HL-60/S4 treated with retinoic acid at 250 ng/mL for 4 days and 3 days (cell line): Measurements from ENCODE around the gene JRKL.
"Not testable (repeated sequence)": the region's sequence is repeated elsewhere in the genome, so short reads cannot be mapped to it uniquely, and the experiment has no call there.

Source experiments
- in situ Hi-C: fragments of 300-500 bp; cut with MboI; formaldehyde crosslinking; loops from 2 replicates; pipeline ENCODE4 v1.7.0; 2022; ENCODE audit warnings: low sequenced_read_pairs

JRKL gene

GRCh38 chr11:96393753-96394348 is 4.0 kb downstream of the JRKL start:
- in situ Hi-C loops, result loop anchor here (25.0 kb wide), 1 partner anchor 557 kb away; no protein-coding TSS in a partner anchor

GRCh38 chr11:96394773-96395172 is 5.0 kb downstream of the JRKL start:
- in situ Hi-C loops, result loop anchor here (25.0 kb wide), 1 partner anchor 557 kb away; no protein-coding TSS in a partner anchor

- in situ Hi-C loops, result loop anchor here (25.0 kb wide), 1 partner anchor 559 kb away; no protein-coding TSS in a partner anchor
Measured at GRCh38 chr11:96396637-96397036, 6.8 kb downstream of the JRKL start.

GRCh38 chr11:96397863-96398262 is 8.1 kb downstream of the JRKL start:
- in situ Hi-C loops, result loop anchor here (25.0 kb wide), 1 partner anchor 561 kb away; no protein-coding TSS in a partner anchor

- in situ Hi-C loops, result no loop called here
Measured at GRCh38 chr11:96400697-96401096, 10.9 kb downstream of the JRKL start.

DNA sequence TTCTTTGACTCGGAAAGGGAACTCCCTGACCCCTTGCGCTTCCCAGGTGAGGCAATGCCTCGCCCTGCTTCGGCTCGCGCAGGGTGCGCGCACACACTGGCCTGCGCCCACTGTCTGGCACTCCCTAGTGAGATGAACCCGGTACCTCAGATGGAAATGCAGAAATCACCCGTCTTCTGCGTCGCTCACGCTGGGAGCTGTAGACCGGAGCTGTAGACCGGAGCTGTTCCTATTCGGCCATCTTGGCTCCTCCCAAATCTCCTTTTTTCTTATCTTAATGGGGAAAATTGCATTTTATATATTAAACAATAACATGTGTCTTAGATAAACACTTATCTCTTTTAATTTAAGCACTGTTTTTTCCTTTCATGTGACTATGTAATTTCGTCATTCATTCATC is 21.6 kb downstream of the JRKL start:
- in situ Hi-C loops, result not testable (repeated sequence)

- in situ Hi-C loops, result no loop called here
Measured at GRCh38 chr11:96412761-96413381, 23.1 kb downstream of the JRKL start.

DNA sequence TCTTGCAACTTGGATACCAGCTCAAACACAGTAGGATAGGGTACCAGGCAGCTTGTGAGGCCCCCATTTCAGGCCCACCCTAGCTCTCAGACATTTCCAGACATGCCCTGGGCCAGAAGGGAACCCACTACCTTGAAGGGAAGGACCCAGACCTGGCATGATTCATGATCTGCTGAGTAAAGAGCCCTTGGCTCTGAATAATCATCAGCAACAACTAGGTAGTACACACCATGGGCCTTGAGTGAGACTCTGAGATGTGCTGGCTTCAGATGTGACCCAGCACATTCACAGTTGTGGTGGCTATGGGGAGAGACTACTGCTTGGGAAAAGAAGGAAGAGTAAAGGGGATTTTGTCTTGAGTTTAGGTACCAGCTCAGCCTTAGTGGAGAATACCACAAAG is 23.6 kb downstream of the JRKL start:
- in situ Hi-C loops, result no loop called here

GRCh38 chr11:96424693-96425092 is 34.9 kb downstream of the JRKL start:
- in situ Hi-C loops, result no loop called here

DNA sequence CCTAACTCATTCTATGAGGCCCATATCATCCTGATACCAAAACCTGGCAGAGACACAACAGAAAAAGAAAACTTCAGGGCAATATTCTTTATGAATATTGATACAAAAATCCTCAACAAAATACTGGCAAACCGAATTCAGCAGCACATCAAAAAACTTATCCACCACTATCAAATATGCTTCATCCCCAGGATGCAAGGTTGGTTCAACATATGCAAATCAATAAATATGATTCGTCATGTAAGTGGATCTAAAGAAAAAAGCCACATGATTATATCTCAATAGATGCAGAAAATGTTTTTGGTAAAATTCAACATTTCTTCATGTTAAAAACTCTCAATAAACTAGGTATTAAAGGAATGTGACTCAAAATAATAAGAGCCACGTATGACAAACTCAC is 40.9 kb downstream of the JRKL start:
- in situ Hi-C loops, result no loop called here

DNA sequence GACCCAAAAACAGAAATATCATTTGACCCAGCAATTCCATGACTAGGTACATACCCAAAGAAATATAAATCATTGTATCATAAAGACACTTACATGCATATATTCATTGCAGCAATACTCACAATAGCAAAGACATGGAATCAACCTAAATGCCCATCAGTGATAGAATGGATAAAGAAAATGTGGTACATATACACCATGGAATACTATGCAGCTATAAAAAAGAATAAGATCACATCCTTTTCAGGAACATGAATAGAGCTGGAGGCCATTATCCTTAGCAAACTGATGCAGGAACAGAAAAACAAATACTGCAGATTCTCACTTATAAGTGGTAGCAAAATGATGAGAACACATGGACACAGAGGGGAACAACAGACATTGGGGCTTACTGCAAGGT is 42.8 kb downstream of the JRKL start:
- in situ Hi-C loops, result not testable (repeated sequence)
